Liver (tissue), 9 donors: ENCODE results near the gene POLL. TPM values are rescaled to one million over a fixed set of nuclear protein-coding genes. Genes with fewer than 3 reads are reported as not detected.

ENCODE experiments used
- DNase-seq: peaks from one replicate; pipeline ENCODE4 v3.0.0-alpha.2; 2017; ENCODE audit warnings: low spot score
- H3K27ac ChIP-seq, 2 donors: one replicate each; pipeline ENCODE4 v1.7.0; 2013; ENCODE audit warnings: inconsistent platforms in 2 of 2, low read length in 2 of 2, control low read depth in 1 of 2, low read depth in 1 of 2, mild to moderate bottlenecking in 1 of 2
- H3K27me3 ChIP-seq, 4 donors: one replicate each; pipeline versions ENCODE4 v1.6.1 to v1.7.0; 2013; ENCODE audit warnings: low read length in 3 of 4, inconsistent platforms in 1 of 4, mild to moderate bottlenecking in 1 of 4, moderate library complexity in 1 of 4; ENCODE audit not compliant: control insufficient read depth in 4 of 4, insufficient read depth in 4 of 4
- H3K36me3 ChIP-seq, 4 donors: one replicate each; pipeline versions ENCODE4 v1.6.1 to v1.7.0; 2013; ENCODE audit warnings: low read length in 3 of 4, mild to moderate bottlenecking in 3 of 4, low read depth in 1 of 4, moderate library complexity in 1 of 4; ENCODE audit not compliant: control insufficient read depth in 4 of 4, insufficient read depth in 3 of 4
- H3K4me1 ChIP-seq, 4 donors: one replicate each; pipeline versions ENCODE4 v1.6.1 to v1.7.0; 2013; ENCODE audit warnings: low read length in 3 of 4, mild to moderate bottlenecking in 3 of 4, moderate library complexity in 1 of 4; ENCODE audit not compliant: control insufficient read depth in 4 of 4, insufficient read depth in 4 of 4
- H3K4me3 ChIP-seq, 3 donors: one replicate each; pipeline versions ENCODE4 v1.6.1 to v1.7.0; 2013; ENCODE audit warnings: low read length in 3 of 3, control low read depth in 1 of 3, low read depth in 1 of 3, mild to moderate bottlenecking in 1 of 3
- H3K9ac ChIP-seq, 2 donors: one replicate each; pipeline ENCODE4 v1.7.0; 2013; ENCODE audit warnings: low read length in 2 of 2, mild to moderate bottlenecking in 2 of 2, moderate library complexity in 2 of 2, control low read depth in 1 of 2, low read depth in 1 of 2
- H3K9me3 ChIP-seq, 4 donors: one replicate each; pipeline versions ENCODE4 v1.6.1 to v1.7.0; 2013; ENCODE audit warnings: low read length in 3 of 4; ENCODE audit not compliant: control insufficient read depth in 4 of 4
- EGR1 ChIP-seq, 2 donors: IDR thresholded peaks; 2 replicates each; pipeline ENCODE4 v1.6.1; 2016 to 2018; ENCODE audit warnings: antibody characterized with exemption in 2 of 2, low read depth in 2 of 2
- FOXA1 ChIP-seq: IDR thresholded peaks from 2 replicates; pipeline ENCODE4 v1.6.1; 2016; ENCODE audit warnings: antibody characterized with exemption
- FOXA2 ChIP-seq: IDR thresholded peaks from 2 replicates; pipeline ENCODE4 v1.6.1; 2016; ENCODE audit warnings: antibody characterized with exemption
- GABPA ChIP-seq, 2 donors: IDR thresholded peaks in 1 of 2; conservative IDR thresholded peaks in 1 of 2; 2 replicates each; pipeline ENCODE4 v1.6.1; 2016; ENCODE audit warnings: antibody characterized with exemption in 2 of 2, mild to moderate bottlenecking in 1 of 2, moderate library complexity in 1 of 2
- HNF4A ChIP-seq, 2 donors: conservative IDR thresholded peaks; 2 replicates each; pipeline ENCODE4 v1.6.1; 2016; ENCODE audit warnings: antibody characterized with exemption in 2 of 2, mild to moderate bottlenecking in 2 of 2
- HNF4G ChIP-seq: IDR thresholded peaks from 2 replicates; pipeline ENCODE4 v1.6.1; 2016; ENCODE audit warnings: antibody characterized with exemption
- JUND ChIP-seq, 2 donors: IDR thresholded peaks; 2 replicates each; pipeline ENCODE4 v1.6.1; 2016; ENCODE audit warnings: antibody characterized with exemption in 2 of 2
- NR2F2 ChIP-seq: IDR thresholded peaks from 2 replicates; pipeline ENCODE4 v1.6.1; 2016; ENCODE audit warnings: antibody characterized with exemption
- RAD21 ChIP-seq, 2 donors: IDR thresholded peaks; 2 replicates each; pipeline ENCODE4 v1.6.1; 2016; ENCODE audit warnings: antibody characterized with exemption in 2 of 2, mild to moderate bottlenecking in 2 of 2
- RXRA ChIP-seq, 2 donors: IDR thresholded peaks; 2 replicates each; pipeline ENCODE4 v1.6.1; 2017 to 2018; ENCODE audit warnings: antibody characterized with exemption in 2 of 2, mild to moderate bottlenecking in 1 of 2
- SP1 ChIP-seq: IDR thresholded peaks from 2 replicates; pipeline ENCODE4 v1.6.1; 2018; ENCODE audit warnings: antibody characterized with exemption, mild to moderate bottlenecking
- TAF1 ChIP-seq: conservative IDR thresholded peaks from 2 replicates; pipeline ENCODE4 v1.6.1; 2016; ENCODE audit warnings: antibody characterized with exemption, mild to moderate bottlenecking
- YY1 ChIP-seq: IDR thresholded peaks from 2 replicates; pipeline ENCODE4 v1.6.1; 2016; ENCODE audit warnings: antibody characterized with exemption, mild to moderate bottlenecking
- WGBS: extraction: QIAGEN DNeasy Blood & Tissue Kit; methylation state at CpG from one replicate; pipeline ENCODE4 v1.1.7; 2013; 5-methylcytosine and 5-hydroxymethylcytosine counted together
- polyA plus RNA-seq, 2 donors: library from polyadenylated mRNA; stranded (reverse) in 1 of 2; unstranded in 1 of 2; fragments of 200-250 nt in 1 of 2; fragments of >200 nt in 1 of 2; fragmentation: Nextera tagmentation in 1 of 2; extraction: Ambion mirVana in 1 of 2; gene quantifications; one replicate each; pipeline versions ENCODE4 v1.2.1 to v1.2.3, GENCODE V29; 2013 to 2015
- total RNA-seq, 2 donors: library from RNA; depleted of rRNA; stranded (reverse); fragments of >200 nt; gene quantifications; one replicate each; pipeline ENCODE4 v1.2.3, GENCODE V29; 2014
- TF ChIP-seq, protein P1 (sequence below): IDR thresholded peaks from 2 replicates; pipeline ENCODE4 v1.6.1; 2016; ENCODE audit warnings: antibody characterized with exemption
- TF ChIP-seq, protein P2 (sequence below): IDR thresholded peaks from 2 replicates; pipeline ENCODE4 v1.6.1; 2016; ENCODE audit warnings: antibody characterized with exemption
- TF ChIP-seq, protein P3 (sequence below): IDR thresholded peaks from 2 replicates; pipeline ENCODE4 v1.6.1; 2016; ENCODE audit warnings: antibody characterized with exemption
- TF ChIP-seq, protein P4 (sequence below): IDR thresholded peaks from 2 replicates; pipeline ENCODE4 v1.6.1; 2016; ENCODE audit warnings: antibody characterized with exemption, mild to moderate bottlenecking
- TF ChIP-seq, protein P5 (sequence below): fragments of 150-350 bp; IDR thresholded peaks from 2 replicates; pipeline ENCODE4 v1.5.1; 2017; ENCODE audit warnings: improper control_type of control experiment, low read depth, low read length; ENCODE audit not compliant: missing input control
- donor health status: healthy.
- donor health status: healthy.
- donor health status: healthy.
- donor health status: healthy.
- donor health status: healthy.

Gene POLL
- total and polyA plus RNA-seq, 4 donors: 8.8 to 13.0 (median 10.3) TPM

DNA sequence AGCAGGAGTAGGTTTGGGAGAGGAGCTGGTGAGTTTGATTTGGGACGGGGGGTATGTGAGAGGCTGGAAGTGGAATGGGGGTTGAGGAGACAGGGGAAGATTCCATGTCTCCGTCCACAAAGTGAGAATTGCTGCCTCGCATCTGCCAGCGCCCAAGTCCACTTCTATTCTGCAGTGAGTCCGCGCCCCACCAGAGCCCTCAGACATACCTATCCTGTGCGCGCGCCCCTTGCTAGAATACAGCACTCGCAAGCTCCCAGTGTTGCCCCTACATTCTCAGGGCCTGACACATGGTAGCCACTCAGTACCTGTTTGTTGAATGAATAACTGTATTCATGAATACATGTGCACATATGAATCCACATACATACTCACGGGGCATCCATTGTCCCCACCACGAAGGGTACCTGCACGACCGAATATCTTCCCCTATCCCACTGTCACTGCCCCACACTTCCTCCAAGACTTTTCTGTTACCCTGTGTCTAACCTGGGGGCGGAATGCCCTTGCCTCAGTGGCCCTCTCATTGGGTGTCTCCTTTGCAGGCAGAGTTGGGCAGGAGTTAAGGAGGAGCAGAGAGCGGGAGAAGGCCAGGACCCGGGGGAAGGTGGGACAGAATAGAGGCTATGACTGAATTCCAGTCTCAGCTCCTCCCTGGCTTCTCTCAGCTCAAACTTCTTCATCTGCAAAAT, 19.9 kb downstream of the POLL start:
- TF ChIP-seq RXRA (IDR thresholded peaks at IDR 0.05) (no peak), YY1 (no peak), SP1 (no peak), EGR1 (IDR thresholded peaks at IDR 0.05; ENCODE audit: low read depth in 2 of 2) (no peak), FOXA1 (no peak)
- TF ChIP-seq, protein P1, sequence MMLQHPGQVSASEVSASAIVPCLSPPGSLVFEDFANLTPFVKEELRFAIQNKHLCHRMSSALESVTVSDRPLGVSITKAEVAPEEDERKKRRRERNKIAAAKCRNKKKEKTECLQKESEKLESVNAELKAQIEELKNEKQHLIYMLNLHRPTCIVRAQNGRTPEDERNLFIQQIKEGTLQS: no peak
- TF ChIP-seq, protein P2, sequence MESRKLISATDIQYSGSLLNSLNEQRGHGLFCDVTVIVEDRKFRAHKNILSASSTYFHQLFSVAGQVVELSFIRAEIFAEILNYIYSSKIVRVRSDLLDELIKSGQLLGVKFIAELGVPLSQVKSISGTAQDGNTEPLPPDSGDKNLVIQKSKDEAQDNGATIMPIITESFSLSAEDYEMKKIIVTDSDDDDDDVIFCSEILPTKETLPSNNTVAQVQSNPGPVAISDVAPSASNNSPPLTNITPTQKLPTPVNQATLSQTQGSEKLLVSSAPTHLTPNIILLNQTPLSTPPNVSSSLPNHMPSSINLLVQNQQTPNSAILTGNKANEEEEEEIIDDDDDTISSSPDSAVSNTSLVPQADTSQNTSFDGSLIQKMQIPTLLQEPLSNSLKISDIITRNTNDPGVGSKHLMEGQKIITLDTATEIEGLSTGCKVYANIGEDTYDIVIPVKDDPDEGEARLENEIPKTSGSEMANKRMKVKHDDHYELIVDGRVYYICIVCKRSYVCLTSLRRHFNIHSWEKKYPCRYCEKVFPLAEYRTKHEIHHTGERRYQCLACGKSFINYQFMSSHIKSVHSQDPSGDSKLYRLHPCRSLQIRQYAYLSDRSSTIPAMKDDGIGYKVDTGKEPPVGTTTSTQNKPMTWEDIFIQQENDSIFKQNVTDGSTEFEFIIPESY: no peak
- TF ChIP-seq, protein P3, sequence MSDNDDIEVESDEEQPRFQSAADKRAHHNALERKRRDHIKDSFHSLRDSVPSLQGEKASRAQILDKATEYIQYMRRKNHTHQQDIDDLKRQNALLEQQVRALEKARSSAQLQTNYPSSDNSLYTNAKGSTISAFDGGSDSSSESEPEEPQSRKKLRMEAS: no peak
- TF ChIP-seq, protein P4, sequence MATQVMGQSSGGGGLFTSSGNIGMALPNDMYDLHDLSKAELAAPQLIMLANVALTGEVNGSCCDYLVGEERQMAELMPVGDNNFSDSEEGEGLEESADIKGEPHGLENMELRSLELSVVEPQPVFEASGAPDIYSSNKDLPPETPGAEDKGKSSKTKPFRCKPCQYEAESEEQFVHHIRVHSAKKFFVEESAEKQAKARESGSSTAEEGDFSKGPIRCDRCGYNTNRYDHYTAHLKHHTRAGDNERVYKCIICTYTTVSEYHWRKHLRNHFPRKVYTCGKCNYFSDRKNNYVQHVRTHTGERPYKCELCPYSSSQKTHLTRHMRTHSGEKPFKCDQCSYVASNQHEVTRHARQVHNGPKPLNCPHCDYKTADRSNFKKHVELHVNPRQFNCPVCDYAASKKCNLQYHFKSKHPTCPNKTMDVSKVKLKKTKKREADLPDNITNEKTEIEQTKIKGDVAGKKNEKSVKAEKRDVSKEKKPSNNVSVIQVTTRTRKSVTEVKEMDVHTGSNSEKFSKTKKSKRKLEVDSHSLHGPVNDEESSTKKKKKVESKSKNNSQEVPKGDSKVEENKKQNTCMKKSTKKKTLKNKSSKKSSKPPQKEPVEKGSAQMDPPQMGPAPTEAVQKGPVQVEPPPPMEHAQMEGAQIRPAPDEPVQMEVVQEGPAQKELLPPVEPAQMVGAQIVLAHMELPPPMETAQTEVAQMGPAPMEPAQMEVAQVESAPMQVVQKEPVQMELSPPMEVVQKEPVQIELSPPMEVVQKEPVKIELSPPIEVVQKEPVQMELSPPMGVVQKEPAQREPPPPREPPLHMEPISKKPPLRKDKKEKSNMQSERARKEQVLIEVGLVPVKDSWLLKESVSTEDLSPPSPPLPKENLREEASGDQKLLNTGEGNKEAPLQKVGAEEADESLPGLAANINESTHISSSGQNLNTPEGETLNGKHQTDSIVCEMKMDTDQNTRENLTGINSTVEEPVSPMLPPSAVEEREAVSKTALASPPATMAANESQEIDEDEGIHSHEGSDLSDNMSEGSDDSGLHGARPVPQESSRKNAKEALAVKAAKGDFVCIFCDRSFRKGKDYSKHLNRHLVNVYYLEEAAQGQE: no peak
- Histone ChIP-seq H3K27me3 (peaks cover 0 to 7% (median 5%) of the 10 kb centered on the region in 4 donors), H3K27ac (no peak overlapping the region), H3K4me3 (no peak overlapping the region), H3K4me1 (peaks cover 7 to 18% (median 10%) of the 10 kb centered on the region in 4 donors), H3K9me3 (peaks cover 4 to 9% (median 7%) of the 10 kb centered on the region in 4 donors), H3K9ac (no peak overlapping the region), H3K36me3 (no peaks in the 10 kb centered on the region)
- DNase-seq: no peak
- 84% methylated on average over 17 of the region's 17 CpGs for WGBS

DNA sequence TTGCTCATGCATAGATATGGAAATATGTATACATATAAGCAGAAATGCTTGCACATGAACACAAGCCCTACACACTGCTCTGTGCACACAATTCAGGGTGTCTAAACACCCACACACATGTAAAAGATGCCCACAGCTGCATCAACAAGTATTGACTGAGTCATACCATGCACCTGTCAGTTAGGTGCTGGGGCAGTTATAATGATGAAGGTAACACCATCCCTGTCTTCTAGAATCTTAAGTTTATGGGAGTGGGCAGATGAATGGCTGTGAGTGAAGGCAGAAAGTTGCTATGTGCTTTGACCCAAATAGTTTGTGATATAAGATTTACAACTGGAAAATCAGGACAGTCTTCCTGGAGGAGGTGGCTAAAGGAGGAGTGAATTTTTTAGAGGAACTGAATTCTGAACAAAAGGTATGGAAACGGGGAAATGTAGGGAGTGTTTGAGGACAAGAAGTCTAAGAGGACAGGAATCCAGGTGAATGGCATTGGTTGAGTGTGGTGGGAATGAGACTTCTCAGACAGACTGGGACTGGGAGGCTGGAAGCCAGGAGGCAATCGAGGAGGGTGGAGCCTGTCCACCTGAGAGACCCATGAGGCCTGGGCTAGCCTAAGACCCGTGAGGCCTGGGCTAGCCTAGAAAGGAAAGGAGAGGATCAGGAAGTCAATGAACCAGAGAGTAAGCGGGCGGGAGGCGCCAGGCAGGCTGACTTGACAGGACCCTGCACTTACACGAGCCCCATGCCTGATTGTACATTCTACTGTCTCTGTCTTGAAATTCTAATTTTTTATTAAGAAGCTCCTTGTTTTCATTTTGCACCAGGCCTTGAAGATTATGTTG, 20.7 kb downstream of the POLL start:
- Histone ChIP-seq H3K9ac (no peak overlapping the region), H3K4me1 (peaks cover 7 to 18% (median 10%) of the 10 kb centered on the region in 4 donors), H3K9me3 (peaks cover 0 to under 1% (median 0%) of the 10 kb centered on the region in 4 donors), H3K27me3 (peaks cover 0 to 7% (median 5%) of the 10 kb centered on the region in 4 donors), H3K36me3 (no peaks in the 10 kb centered on the region), H3K4me3 (no peak overlapping the region), H3K27ac (no peak overlapping the region)
- WGBS: 62% methylated on average over 7 of the region's 7 CpGs
- TF ChIP-seq TAF1 (no peak), NR2F2 (no peak), GABPA (IDR thresholded peaks at IDR 0.05 in 1 of 2, conservative IDR thresholded peaks at IDR 0.05 in 1 of 2) (no peak), YY1 (no peak), HNF4A (conservative IDR thresholded peaks at IDR 0.05) (no peak), SP1 (no peak), FOXA2 (no peak), FOXA1 (no peak), RAD21 (IDR thresholded peaks at IDR 0.05) (no peak), JUND (IDR thresholded peaks at IDR 0.05) (no peak), HNF4G (no peak)
- TF ChIP-seq, protein P2: no peak
- TF ChIP-seq, protein P5, sequence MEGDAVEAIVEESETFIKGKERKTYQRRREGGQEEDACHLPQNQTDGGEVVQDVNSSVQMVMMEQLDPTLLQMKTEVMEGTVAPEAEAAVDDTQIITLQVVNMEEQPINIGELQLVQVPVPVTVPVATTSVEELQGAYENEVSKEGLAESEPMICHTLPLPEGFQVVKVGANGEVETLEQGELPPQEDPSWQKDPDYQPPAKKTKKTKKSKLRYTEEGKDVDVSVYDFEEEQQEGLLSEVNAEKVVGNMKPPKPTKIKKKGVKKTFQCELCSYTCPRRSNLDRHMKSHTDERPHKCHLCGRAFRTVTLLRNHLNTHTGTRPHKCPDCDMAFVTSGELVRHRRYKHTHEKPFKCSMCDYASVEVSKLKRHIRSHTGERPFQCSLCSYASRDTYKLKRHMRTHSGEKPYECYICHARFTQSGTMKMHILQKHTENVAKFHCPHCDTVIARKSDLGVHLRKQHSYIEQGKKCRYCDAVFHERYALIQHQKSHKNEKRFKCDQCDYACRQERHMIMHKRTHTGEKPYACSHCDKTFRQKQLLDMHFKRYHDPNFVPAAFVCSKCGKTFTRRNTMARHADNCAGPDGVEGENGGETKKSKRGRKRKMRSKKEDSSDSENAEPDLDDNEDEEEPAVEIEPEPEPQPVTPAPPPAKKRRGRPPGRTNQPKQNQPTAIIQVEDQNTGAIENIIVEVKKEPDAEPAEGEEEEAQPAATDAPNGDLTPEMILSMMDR: no peak
- TF ChIP-seq, protein P3: no peak
- DNase-seq: no peak
